Fibroblast of skin of left quadriceps (primary cell): ENCODE measurements around the gene NR4A3.
"Not testable (repeated sequence)": the region's sequence is repeated elsewhere in the genome, so short reads cannot be mapped to it uniquely, and the experiment has no call there.

ENCODE experiments used
- DNase-seq, 2 experiments: peaks; one replicate each; pipeline ENCODE4 v3.0.0-alpha.2; 2013; ENCODE audit warnings: low read depth in 2 of 2

Gene NR4A3

GRCh38 chr9:99821396-99822108 is at the start of gene NR4A3:
TSS of gene NR4A3 (plus strand) at chr9:99821885. CDS start at chr9:99828043, 6,158 bp downstream.
- DNase-seq: peak; percentile 94 to 95

GRCh38 chr9:99773468-99774138 is 48.1 kb upstream of the NR4A3 start:
- DNase-seq: no peak

GRCh38 chr9:99778308-99778707 is 43.4 kb upstream of the NR4A3 start:
- peak; percentile 67 for DNase-seq

DNA sequence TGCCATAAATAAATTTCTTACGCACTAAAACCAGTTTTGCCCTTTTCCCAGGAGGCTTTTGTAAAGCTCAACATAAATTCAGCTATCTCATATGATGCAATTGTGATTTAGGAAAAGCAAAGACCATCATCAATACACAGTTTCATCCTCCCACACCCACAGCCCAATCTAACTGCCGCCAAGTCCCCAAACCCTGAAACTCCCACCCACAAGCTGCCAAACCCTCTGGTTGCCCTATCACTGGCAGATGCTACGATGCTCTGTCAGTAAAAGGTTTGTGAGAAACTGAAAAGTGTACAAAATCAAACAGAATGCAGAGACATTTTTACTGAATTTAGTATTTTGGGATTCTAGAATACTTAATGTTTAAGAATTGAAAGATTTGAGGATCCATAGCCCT is 42.8 kb upstream of the NR4A3 start:
- no peak for DNase-seq

DNA sequence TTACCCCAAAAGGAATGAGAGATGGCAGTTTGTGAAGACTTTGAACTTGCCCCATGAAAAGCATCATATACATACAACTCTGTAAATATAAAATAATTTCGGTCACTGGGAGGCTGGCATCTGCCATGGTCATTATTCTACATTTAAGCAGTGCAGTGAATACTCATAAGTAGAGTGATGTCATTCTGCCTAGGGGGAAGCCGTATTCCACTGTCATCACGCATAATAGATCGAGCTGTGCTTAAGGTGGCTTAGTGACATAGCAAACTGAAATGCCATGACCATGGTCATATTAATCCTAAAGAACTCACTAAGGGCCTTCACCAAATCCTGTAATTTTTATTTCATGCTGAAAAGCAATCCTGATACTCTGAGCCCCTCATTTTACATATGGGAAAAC is 42.4 kb upstream of the NR4A3 start:
- DNase-seq: no peak

DNA sequence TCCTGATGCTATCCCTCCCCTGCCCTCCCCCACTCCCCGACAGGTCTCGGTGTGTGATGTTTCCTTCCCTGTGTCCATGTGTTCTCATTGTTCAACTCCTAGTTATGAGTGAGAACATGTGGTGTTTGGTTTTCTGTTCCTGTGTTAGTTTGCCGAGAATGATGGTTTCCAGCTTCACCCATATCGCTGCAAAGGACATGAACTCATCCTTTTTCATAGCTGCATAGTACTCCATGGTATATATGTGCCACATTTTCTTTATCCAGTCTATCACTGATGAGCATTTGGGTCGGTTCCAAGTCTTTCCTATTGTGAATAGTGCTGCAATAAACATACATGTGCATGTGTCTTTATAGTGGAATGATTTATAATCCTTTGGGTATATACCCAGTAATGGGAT is 39.3 kb upstream of the NR4A3 start:
- DNase-seq: not testable (repeated sequence)

GRCh38 chr9:99782962-99783718 is 38.5 kb upstream of the NR4A3 start:
- DNase-seq: no peak

- no peak for DNase-seq
Observed at GRCh38 chr9:99783799-99784198, 37.9 kb upstream of the NR4A3 start.

- DNase-seq: no peak
Observed at GRCh38 chr9:99785010-99785590, 36.6 kb upstream of the NR4A3 start.

GRCh38 chr9:99787556-99787955 is 34.1 kb upstream of the NR4A3 start:
- DNase-seq: no peak

DNA sequence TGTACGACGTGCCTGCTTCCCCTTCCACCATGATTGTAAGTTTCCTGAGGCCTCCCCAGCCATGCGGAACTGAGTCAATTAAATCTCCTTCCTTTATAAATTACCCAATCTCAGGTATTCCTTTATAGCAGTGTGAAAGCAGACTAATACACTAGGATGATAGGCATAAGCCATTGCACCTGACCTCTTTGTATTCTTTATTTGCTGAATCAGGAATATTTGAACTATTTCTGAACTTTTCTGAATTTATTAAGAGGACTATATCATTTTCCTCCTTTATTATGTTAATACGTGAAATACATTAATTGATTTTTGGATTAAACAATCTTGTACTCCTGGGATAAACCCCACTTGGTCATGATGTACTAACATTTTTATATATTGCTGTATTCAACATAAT is 28.2 kb upstream of the NR4A3 start:
- DNase-seq: no peak

DNA sequence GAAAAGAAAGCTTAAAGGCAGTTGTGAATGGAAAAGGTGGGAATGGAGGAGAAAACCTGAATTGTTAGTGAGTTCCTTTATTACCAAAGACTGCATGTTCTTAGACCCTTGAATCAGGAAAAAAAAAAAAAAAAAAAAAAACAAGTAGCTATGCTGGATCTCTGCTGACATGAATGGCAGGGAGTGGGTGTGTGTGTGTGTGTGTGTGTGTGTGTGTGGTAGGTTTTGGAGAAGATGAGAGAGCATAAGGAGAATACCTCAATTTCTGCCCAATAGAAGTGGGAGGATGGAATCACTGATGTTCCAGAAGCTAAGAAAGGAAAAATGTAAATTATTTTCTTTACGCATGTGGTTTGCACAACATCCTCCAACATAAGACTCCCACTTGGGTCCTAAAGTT is 25.5 kb upstream of the NR4A3 start:
- no peak for DNase-seq

- no peak for DNase-seq
Observed at GRCh38 chr9:99801775-99802174, 19.9 kb upstream of the NR4A3 start.

DNA sequence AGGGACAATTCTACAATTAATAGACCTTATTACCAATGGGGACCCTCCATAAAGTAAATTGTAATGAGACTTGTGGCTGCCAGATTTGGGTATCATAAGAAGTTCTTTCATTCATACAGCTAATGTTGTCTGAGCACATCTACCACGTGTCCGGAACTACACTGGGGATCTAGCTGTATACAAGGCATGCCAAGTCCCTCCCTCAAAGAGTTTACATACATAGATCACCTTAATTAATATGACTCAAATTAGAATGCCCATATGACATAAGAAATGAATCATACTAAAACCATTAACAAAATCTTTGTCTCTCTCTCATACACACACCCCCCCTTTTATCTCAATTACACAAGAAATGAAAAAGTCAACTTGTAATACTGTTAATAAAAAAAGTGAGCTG is 18.0 kb upstream of the NR4A3 start:
- no peak for DNase-seq

DNA sequence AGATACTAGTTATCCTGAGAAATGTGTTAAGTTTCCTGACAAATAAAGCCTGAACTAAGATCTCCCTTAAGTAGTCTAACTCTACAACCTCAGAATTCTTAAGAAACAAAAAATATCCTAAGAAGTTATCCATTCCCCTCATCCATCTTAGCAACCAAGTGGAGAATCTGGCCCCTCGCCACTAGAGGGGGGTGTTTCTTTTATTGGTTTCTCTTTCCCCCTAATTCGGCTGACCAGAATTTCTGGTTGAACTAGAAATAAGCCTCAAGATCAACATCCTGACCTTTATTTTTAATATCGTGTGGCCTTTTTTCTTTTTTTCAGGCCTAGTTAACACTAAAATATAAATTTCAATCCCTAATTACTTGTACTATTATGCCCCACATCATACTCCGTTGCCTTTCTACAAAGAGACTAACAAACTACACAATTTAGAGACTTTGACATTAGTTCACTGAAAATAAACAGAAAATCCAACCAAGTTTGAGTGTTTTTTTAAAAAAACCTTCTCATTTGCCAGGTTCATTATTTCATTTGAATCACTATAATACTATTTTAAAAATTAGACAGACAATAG is 14.3 kb upstream of the NR4A3 start:
- DNase-seq: no peak

- no peak for DNase-seq
Observed at GRCh38 chr9:99807956-99808355, 13.7 kb upstream of the NR4A3 start.

- no peak for DNase-seq
Observed at GRCh38 chr9:99808454-99808853, 13.2 kb upstream of the NR4A3 start.

GRCh38 chr9:99809586-99810319 is 11.9 kb upstream of the NR4A3 start:
- no peak for DNase-seq

GRCh38 chr9:99811172-99811571 is 10.5 kb upstream of the NR4A3 start:
- DNase-seq: no peak

DNA sequence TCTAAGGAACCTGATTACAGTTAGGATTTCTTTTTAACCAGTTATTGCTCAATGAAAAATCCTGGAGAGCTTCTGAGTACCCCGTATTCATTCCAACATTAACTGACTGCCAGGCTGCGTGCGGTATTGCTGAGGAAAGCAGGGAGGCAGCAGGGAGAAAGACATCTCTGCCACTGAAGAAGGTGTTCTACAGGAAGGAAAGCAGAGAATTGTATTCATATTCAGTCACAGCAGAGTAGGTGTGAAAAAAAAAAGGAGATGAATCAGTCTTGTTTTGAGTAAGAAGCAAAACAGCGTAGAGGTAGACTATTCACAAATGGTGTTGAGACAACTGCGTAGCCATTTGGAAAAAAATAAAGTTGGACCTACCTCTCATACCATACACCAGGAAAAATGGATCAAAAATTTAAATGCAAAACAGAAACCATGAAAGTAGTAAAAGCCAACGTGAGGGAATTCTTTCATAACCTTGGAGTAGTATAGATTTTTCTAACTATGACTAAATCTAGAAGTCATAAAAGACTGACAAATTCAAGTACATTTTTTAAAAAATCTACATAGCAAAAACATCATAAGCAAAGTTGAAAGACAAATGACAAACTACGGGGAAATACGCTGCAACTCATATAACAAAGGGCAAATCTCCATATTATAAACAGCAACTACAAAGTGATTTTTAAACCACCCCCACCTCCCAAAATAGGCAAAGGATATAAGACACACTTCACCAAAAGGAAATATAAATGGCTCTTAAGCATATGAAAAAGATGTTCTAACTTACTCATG is 9.9 kb upstream of the NR4A3 start:
- DNase-seq: no peak

- DNase-seq: no peak
Observed at GRCh38 chr9:99813739-99814138, 7.9 kb upstream of the NR4A3 start.
